HepG2 (cell line): Measurements from ENCODE around the gene SLC16A11. TPM values are rescaled to one million over a fixed set of nuclear protein-coding genes. Genes with fewer than 3 reads are reported as not detected.
A peak's percentile ranks its signal among the peaks of the same experiment; 100 is the strongest.

Experiments used
- EP300 ChIP-seq, 3 experiments: sonication (generic) in 1 of 3; formaldehyde crosslinking in 1 of 3; IDR thresholded peaks; 2 replicates each; pipeline versions ENCODE4 v1.5.1 to v1.6.1; 2011 to 2020; ENCODE audit warnings: low read depth in 2 of 3, low read length in 2 of 3, borderline replicate concordance in 1 of 3, improper control_type of control experiment in 1 of 3, mild to moderate bottlenecking in 1 of 3, missing genetic modification reagents in 1 of 3, moderate library complexity in 1 of 3
- ERF ChIP-seq: IDR thresholded peaks from 2 replicates; pipeline ENCODE4 v1.6.1; 2018; ENCODE audit warnings: missing biosample characterization, missing genetic modification reagents
- KLF6 ChIP-seq: IDR thresholded peaks from 2 replicates; pipeline ENCODE4 v1.8.0; 2016; ENCODE audit warnings: missing biosample characterization, missing genetic modification reagents
- MED1 ChIP-seq: sonication (generic); formaldehyde crosslinking; IDR thresholded peaks from 2 replicates; pipeline ENCODE4 v1.4.0; 2020; ENCODE audit warnings: missing genetic modification reagents
- MTERF4 ChIP-seq: sonication (generic); formaldehyde crosslinking; IDR thresholded peaks from 2 replicates; pipeline ENCODE4 v1.8.0; 2023; ENCODE audit warnings: mild to moderate bottlenecking, missing genetic modification reagents
- PRDM15 ChIP-seq: sonication (generic); formaldehyde crosslinking; IDR thresholded peaks from 2 replicates; pipeline ENCODE4 v1.4.0; 2020; ENCODE audit warnings: missing genetic modification reagents
- RBFOX2 ChIP-seq: fragments of 200-400 bp; formaldehyde crosslinking; IDR thresholded peaks from 2 replicates; pipeline ENCODE4 v1.6.1; 2017; ENCODE audit warnings: low read depth, mild to moderate bottlenecking, low read length
- RELA ChIP-seq: sonication (generic); formaldehyde crosslinking; IDR thresholded peaks from 2 replicates; pipeline ENCODE4 v1.4.0; 2020; ENCODE audit warnings: missing genetic modification reagents
- SAP130 ChIP-seq: IDR thresholded peaks from 2 replicates; pipeline ENCODE4 v1.6.1; 2016; ENCODE audit warnings: low read depth
- TFDP1 ChIP-seq: IDR thresholded peaks from 2 replicates; pipeline ENCODE4 v1.6.1; 2016; ENCODE audit warnings: missing compliant biosample characterization, missing genetic modification reagents, borderline replicate concordance
- THYN1 ChIP-seq: sonication (generic); formaldehyde crosslinking; IDR thresholded peaks from 2 replicates; pipeline ENCODE4 v1.8.1; 2023; ENCODE audit warnings: low read depth, mild to moderate bottlenecking, moderate library complexity, missing genetic modification reagents, borderline replicate concordance
- ZBTB43 ChIP-seq: sonication (generic); formaldehyde crosslinking; conservative IDR thresholded peaks from 2 replicates; pipeline ENCODE4 v1.4.0; 2020; ENCODE audit warnings: missing genetic modification reagents
- ZFP91 ChIP-seq: sonication (generic); formaldehyde crosslinking; IDR thresholded peaks from 2 replicates; pipeline ENCODE4 v1.9.0; 2022; ENCODE audit warnings: missing genetic modification reagents, mild to moderate bottlenecking, borderline replicate concordance
- ZNF331 ChIP-seq: sonication (generic); formaldehyde crosslinking; IDR thresholded peaks from 2 replicates; pipeline ENCODE4 v1.4.0; 2020; ENCODE audit warnings: missing genetic modification reagents
- ZNF550 ChIP-seq: sonication (generic); formaldehyde crosslinking; IDR thresholded peaks from 2 replicates; pipeline ENCODE4 v1.4.0; 2020; ENCODE audit warnings: mild to moderate bottlenecking, missing genetic modification reagents, borderline replicate concordance
- ZNF790 ChIP-seq: sonication (generic); formaldehyde crosslinking; IDR thresholded peaks from 2 replicates; pipeline ENCODE4 v1.8.0; 2022; ENCODE audit warnings: missing genetic modification reagents, mild to moderate bottlenecking, borderline replicate concordance
- polyA plus RNA-seq, 8 experiments: library from polyadenylated mRNA; depleted of rRNA in 3 of 8; stranded (reverse) in 7 of 8; unstranded in 1 of 8; fragments of >200 nt; fragmentation: Illumina TruSeq in 4 of 8; extraction: Trizol in 4 of 8; gene quantifications; 2 replicates each; pipeline versions ENCODE4 v1.2.1 to v1.2.3, GENCODE V29; 2011 to 2016; ENCODE audit warnings: low read depth in 4 of 8, missing spikeins in 1 of 8, mixed read lengths in 1 of 8; ENCODE audit not compliant: insufficient read depth in 1 of 8
- total RNA-seq, 5 experiments: library from RNA; depleted of rRNA; stranded (reverse); fragments of >200 nt; fragmentation: Illumina TruSeq; extraction: Trizol; gene quantifications; 2 replicates each; pipeline ENCODE4 v1.2.3, GENCODE V29; 2016; ENCODE audit warnings: low read depth in 1 of 5
- TF ChIP-seq, protein P1 (sequence below): sonication (generic); formaldehyde crosslinking; IDR thresholded peaks from 2 replicates; pipeline ENCODE4 v1.8.1; 2023; ENCODE audit warnings: missing genetic modification reagents, mild to moderate bottlenecking, borderline replicate concordance

SLC16A11 gene
- total and polyA plus RNA-seq, 2 of the 13 experiments (the other 11 are each of a cell fraction or from before 2014, with no cell fraction given) = not detected

GRCh38 chr17:7021993-7022778, 21.7 kb downstream of the SLC16A11 start (continued):
- TF ChIP-seq ZBTB43 (CRISPR knock-in tag) = 0 out of 2 replicates have a peak, but pooled peaks have one; percentile 25
- peak; percentile 57; the same call in 1 of the 2 replicates for TF ChIP-seq RBFOX2
- TF ChIP-seq, protein P1, sequence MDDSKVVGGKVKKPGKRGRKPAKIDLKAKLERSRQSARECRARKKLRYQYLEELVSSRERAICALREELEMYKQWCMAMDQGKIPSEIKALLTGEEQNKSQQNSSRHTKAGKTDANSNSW (CRISPR knock-in tag) = peak; percentile 44; the same call in 1 of the 2 replicates
- 0 out of 2 replicates have a peak, but pooled peaks have one; percentile 27 for TF ChIP-seq MED1
- no peak for TF ChIP-seq EP300 (IDR thresholded peaks at IDR 0.05; ENCODE audit: low read depth in 2 of 2, low read length in 2 of 2)
- TF ChIP-seq EP300 (CRISPR knock-in tag; IDR thresholded peaks at IDR 0.05; ENCODE audit: borderline replicate concordance) = 0 out of 2 replicates have a peak, but pooled peaks have one; percentile 23
- peak; percentile 58; the same call in 1 of the 2 replicates for TF ChIP-seq TFDP1 (CRISPR knock-in tag)
- TF ChIP-seq KLF6 (CRISPR knock-in tag) = 0 out of 2 replicates have a peak, but pooled peaks have one; percentile 68
- TF ChIP-seq MTERF4 (CRISPR knock-in tag) = peak; percentile 55; the same call in 1 of the 2 replicates
- TF ChIP-seq ERF (CRISPR knock-in tag) = peak; percentile 45
- TF ChIP-seq ZNF331 (CRISPR knock-in tag) = peak; percentile 46; the same call in 1 of the 2 replicates
- no peak for TF ChIP-seq ZNF790 (CRISPR knock-in tag)
- peak; percentile 50 for TF ChIP-seq SAP130 (CRISPR knock-in tag)
- TF ChIP-seq THYN1 (CRISPR knock-in tag) = no peak
- TF ChIP-seq ZFP91 (CRISPR knock-in tag) = peak; percentile 34; the same call in 1 of the 2 replicates
- TF ChIP-seq RELA (CRISPR knock-in tag) = no peak
- peak; percentile 74; the same call in 1 of the 2 replicates for TF ChIP-seq PRDM15 (CRISPR knock-in tag)
- no peak for TF ChIP-seq ZNF550 (CRISPR knock-in tag)
